NCI-H1092 treated with DMSO at 0.1 percent for 48 hours (cell line): ENCODE measurements around the gene ANKS1A.

ENCODE experiments used
- DNase-seq: peaks from one replicate; lab custom pipeline; 2025; lab: John Stamatoyannopoulos, UW

Gene ANKS1A

GRCh38 chr6:35021004-35021403, 131.9 kb downstream of the ANKS1A start:
- DNase-seq: no peak

GRCh38 chr6:35023091-35024000, 134.3 kb downstream of the ANKS1A start:
- no peak for DNase-seq

- peak; percentile 36 for DNase-seq
Measured at GRCh38 chr6:35024551-35025054, 135.5 kb downstream of the ANKS1A start.

- DNase-seq: no peak
Measured at GRCh38 chr6:35025232-35026188, 136.5 kb downstream of the ANKS1A start.

- no peak for DNase-seq
Measured at GRCh38 chr6:35026434-35027222, 137.6 kb downstream of the ANKS1A start.

- DNase-seq: no peak
Measured at GRCh38 chr6:35027807-35028206, 138.8 kb downstream of the ANKS1A start.

GRCh38 chr6:35028781-35029769, 140.0 kb downstream of the ANKS1A start:
- no peak for DNase-seq

- DNase-seq: no peak
Measured at GRCh38 chr6:35030099-35030498, 141.0 kb downstream of the ANKS1A start.

- DNase-seq: no peak
Measured at GRCh38 chr6:35031611-35032529, 142.8 kb downstream of the ANKS1A start.

- DNase-seq: no peak
Measured at GRCh38 chr6:35033683-35034082, 144.6 kb downstream of the ANKS1A start.

GRCh38 chr6:35034411-35035191, 145.5 kb downstream of the ANKS1A start:
- no peak for DNase-seq

- DNase-seq: no peak
Measured at GRCh38 chr6:35035481-35036030, 146.5 kb downstream of the ANKS1A start.

GRCh38 chr6:35036059-35036827, 147.2 kb downstream of the ANKS1A start:
- peak; percentile 15 for DNase-seq

GRCh38 chr6:35036828-35037663, 148.0 kb downstream of the ANKS1A start:
- DNase-seq: no peak

- no peak for DNase-seq
Measured at GRCh38 chr6:35037664-35038038, 148.6 kb downstream of the ANKS1A start.

GRCh38 chr6:35038076-35038475, 149.0 kb downstream of the ANKS1A start:
- DNase-seq: no peak

GRCh38 chr6:35040398-35040797, 151.3 kb downstream of the ANKS1A start:
- DNase-seq: no peak
